ENCODE data around the gene RARB.

The RARB gene

GRCh38 chr3:25444273-25444672 lies 16.2 kb downstream of the RARB start:
- H3K4me3 ChIP-seq (ENCODE audit: low read depth, low read length), result no peak overlapping the region
- no peak for DNase-seq (ENCODE audit: low read depth)
- TF ChIP-seq, protein P1, sequence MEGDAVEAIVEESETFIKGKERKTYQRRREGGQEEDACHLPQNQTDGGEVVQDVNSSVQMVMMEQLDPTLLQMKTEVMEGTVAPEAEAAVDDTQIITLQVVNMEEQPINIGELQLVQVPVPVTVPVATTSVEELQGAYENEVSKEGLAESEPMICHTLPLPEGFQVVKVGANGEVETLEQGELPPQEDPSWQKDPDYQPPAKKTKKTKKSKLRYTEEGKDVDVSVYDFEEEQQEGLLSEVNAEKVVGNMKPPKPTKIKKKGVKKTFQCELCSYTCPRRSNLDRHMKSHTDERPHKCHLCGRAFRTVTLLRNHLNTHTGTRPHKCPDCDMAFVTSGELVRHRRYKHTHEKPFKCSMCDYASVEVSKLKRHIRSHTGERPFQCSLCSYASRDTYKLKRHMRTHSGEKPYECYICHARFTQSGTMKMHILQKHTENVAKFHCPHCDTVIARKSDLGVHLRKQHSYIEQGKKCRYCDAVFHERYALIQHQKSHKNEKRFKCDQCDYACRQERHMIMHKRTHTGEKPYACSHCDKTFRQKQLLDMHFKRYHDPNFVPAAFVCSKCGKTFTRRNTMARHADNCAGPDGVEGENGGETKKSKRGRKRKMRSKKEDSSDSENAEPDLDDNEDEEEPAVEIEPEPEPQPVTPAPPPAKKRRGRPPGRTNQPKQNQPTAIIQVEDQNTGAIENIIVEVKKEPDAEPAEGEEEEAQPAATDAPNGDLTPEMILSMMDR (IDR thresholded peaks at IDR 0.05; ENCODE audit: low read depth, low read length, missing control alignments), result no peak

- no peak overlapping the region for H3K4me3 ChIP-seq (ENCODE audit: low read depth, low read length)
- DNase-seq (ENCODE audit: low read depth), result no peak
- TF ChIP-seq, protein P1 (IDR thresholded peaks at IDR 0.05; ENCODE audit: low read depth, low read length, missing control alignments), result no peak
Observed at GRCh38 chr3:25445731-25446130, 17.7 kb downstream of the RARB start.

DNA sequence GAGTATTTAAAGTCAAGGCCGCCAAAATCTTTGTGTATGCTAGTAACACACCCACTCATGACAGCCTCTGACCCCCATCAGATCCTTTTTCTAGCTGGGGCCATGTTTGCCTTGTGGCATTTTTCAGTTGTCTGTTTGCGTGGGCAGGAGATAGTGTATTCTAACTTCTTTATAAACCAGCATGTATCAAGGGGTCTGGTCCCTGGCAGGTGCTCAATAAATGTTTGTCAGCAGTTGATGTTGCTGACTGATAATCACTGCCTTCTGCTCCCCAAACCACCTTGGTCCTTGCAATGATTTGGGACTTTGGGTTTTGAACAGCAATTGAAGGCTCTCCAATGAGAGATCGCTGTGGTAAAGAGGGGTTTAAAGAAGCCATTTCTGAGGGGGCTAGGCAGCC lies 19.2 kb downstream of the RARB start:
- no peak overlapping the region for H3K4me3 ChIP-seq (ENCODE audit: low read depth, low read length)
- TF ChIP-seq, protein P1 (IDR thresholded peaks at IDR 0.05; ENCODE audit: low read depth, low read length, missing control alignments), result no peak
- no peak for DNase-seq (ENCODE audit: low read depth)

GRCh38 chr3:25447925-25448324 lies 19.9 kb downstream of the RARB start:
- DNase-seq (ENCODE audit: low read depth), result no peak
- no peak overlapping the region for H3K4me3 ChIP-seq (ENCODE audit: low read depth, low read length)
- TF ChIP-seq, protein P1 (IDR thresholded peaks at IDR 0.05; ENCODE audit: low read depth, low read length, missing control alignments), result no peak

DNA sequence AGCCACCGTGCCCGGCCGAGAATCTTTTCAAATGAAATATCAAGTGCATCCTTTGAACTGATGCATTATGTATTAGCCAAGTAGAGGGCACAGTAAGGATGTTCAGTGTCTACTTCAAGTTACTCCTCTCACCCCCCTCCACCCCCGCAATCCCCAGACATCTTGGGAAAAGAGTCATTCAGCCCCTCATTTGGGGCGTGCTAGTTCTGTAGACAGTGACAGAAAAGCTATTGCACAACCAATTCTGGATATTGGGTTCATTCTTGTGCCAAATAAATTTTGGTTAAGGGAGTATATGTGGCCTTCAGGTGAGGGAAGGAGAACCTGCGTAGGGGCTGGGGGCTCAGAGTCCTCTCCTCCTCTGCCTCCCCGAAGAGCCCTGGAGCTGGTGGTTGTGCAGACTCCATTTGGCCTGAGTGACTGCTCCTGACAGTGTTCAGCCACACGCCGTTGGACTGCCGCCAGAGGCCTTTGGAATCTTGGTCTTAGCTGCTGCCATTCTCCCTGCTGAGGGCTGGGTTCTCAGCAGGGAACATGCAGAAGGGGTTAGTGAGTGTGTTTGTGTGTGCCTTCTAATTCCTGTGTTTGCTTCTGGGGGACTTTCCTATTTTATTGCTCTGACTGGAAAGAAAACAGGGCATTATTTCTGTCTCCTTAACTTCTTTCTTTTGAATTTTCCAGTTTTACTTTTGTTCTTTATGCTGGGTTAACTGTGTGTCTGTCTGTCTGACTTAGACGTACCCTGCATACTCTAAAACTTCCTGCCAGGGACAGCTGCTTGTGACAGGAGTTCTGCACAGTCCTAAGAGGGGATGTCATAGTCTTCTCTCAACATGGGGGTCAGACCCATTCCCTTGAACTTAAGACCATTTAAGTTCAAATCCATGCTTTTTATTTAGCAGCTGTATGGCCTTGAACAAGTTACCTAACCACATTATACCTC lies 21.0 kb downstream of the RARB start:
- TF ChIP-seq, protein P1 (IDR thresholded peaks at IDR 0.05; ENCODE audit: low read depth, low read length, missing control alignments), result no peak
- no peak overlapping the region for H3K4me3 ChIP-seq (ENCODE audit: low read depth, low read length)
- no peak for DNase-seq (ENCODE audit: low read depth)

- H3K4me3 ChIP-seq (ENCODE audit: low read depth, low read length), result no peak overlapping the region
- DNase-seq (ENCODE audit: low read depth), result no peak
- TF ChIP-seq, protein P1 (IDR thresholded peaks at IDR 0.05; ENCODE audit: low read depth, low read length, missing control alignments), result no peak
Observed at GRCh38 chr3:25449857-25450256, 21.8 kb downstream of the RARB start.

GRCh38 chr3:25452192-25452591 lies 24.1 kb downstream of the RARB start:
- DNase-seq (ENCODE audit: low read depth), result no peak
- TF ChIP-seq, protein P1 (IDR thresholded peaks at IDR 0.05; ENCODE audit: low read depth, low read length, missing control alignments), result no peak
- no peak overlapping the region for H3K4me3 ChIP-seq (ENCODE audit: low read depth, low read length)

All from GM12864 (cell line).